Measurements from ENCODE around the gene FABP2.
"Not testable (repeated sequence)": the region's sequence is repeated elsewhere in the genome, so short reads cannot be mapped to it uniquely, and the experiment has no call there.

The FABP2 gene

GRCh38 chr4:119284876-119285780 lies 36.8 kb downstream of the FABP2 start:
- Histone ChIP-seq H3K27ac (replicated peaks) (no peak overlapping the region), H3K4me3 (replicated peaks; ENCODE audit: insufficient read depth, low read length) (no peak overlapping the region), H3K27me3 (ENCODE audit: insufficient read depth, poor library complexity, severe bottlenecking) (no peaks in the 10 kb centered on the region)
- TF ChIP-seq SPI1 (IDR thresholded peaks at IDR 0.05; ENCODE audit: borderline replicate concordance, low read depth) (no peak), POLR2AphosphoS5 (IDR thresholded peaks at IDR 0.05; ENCODE audit: low read depth) (no peak), REST (IDR thresholded peaks at IDR 0.05; ENCODE audit: insufficient replicate concordance, low read depth) (no peak), GABPA (IDR thresholded peaks at IDR 0.05; ENCODE audit: low read depth) (no peak), CTCF (IDR thresholded peaks at IDR 0.05; ENCODE audit: insufficient read depth, low read length) (no peak)
- no peak for DNase-seq (ENCODE audit: low read depth in 1 of 2, low spot score in 1 of 2)

GRCh38 chr4:119281393-119281792 lies 40.5 kb downstream of the FABP2 start:
- no peak for DNase-seq (ENCODE audit: low read depth in 1 of 2, low spot score in 1 of 2)
- TF ChIP-seq SPI1 (IDR thresholded peaks at IDR 0.05; ENCODE audit: borderline replicate concordance, low read depth) (no peak), REST (IDR thresholded peaks at IDR 0.05; ENCODE audit: insufficient replicate concordance, low read depth) (no peak), GABPA (IDR thresholded peaks at IDR 0.05; ENCODE audit: low read depth) (no peak), POLR2AphosphoS5 (IDR thresholded peaks at IDR 0.05; ENCODE audit: low read depth) (no peak), CTCF (IDR thresholded peaks at IDR 0.05; ENCODE audit: insufficient read depth, low read length) (no peak)

GRCh38 chr4:119279945-119280344 lies 42.0 kb downstream of the FABP2 start:
- H3K4me3 ChIP-seq (replicated peaks; ENCODE audit: insufficient read depth, low read length); H3K27ac ChIP-seq (replicated peaks); H3K27me3 ChIP-seq (ENCODE audit: insufficient read depth, poor library complexity, severe bottlenecking); DNase-seq (ENCODE audit: low read depth in 1 of 2, low spot score in 1 of 2): not testable (repeated sequence)

More at GRCh38 chr4:119281393-119281792, 40.5 kb downstream of the FABP2 start:
- no peaks in the 10 kb centered on the region for H3K27me3 ChIP-seq (ENCODE audit: insufficient read depth, poor library complexity, severe bottlenecking)
- H3K27ac ChIP-seq (replicated peaks) = no peak overlapping the region
- no peak overlapping the region for H3K4me3 ChIP-seq (replicated peaks; ENCODE audit: insufficient read depth, low read length)

GRCh38 chr4:119279541-119279940 lies 42.4 kb downstream of the FABP2 start:
- not testable (repeated sequence) for H3K27me3 ChIP-seq (ENCODE audit: insufficient read depth, poor library complexity, severe bottlenecking); H3K4me3 ChIP-seq (replicated peaks; ENCODE audit: insufficient read depth, low read length); DNase-seq (ENCODE audit: low read depth in 1 of 2, low spot score in 1 of 2); H3K27ac ChIP-seq (replicated peaks)

All from HL-60 (cell line).